Kasumi-1 (cell line): ENCODE measurements around the gene LEO1.

Experiments
- DNase-seq, 2 experiments: peaks; one replicate each; lab custom pipeline; 2025; lab: John Stamatoyannopoulos, UW

Gene LEO1

GRCh38 chr15:51971375-51972133 is at the start of gene LEO1:
TSS of gene LEO1 (minus strand) at chr15:51971778. CDS start at chr15:51971745, 33 bp downstream.
- DNase-seq = peak; percentile 97 to 98

GRCh38 chr15:52021128-52021671 is 49.6 kb upstream of the LEO1 start:
- peak; percentile 83 to 85 for DNase-seq

GRCh38 chr15:52020221-52021085 is 48.9 kb upstream of the LEO1 start:
- DNase-seq = peak in 1 of 2 experiments; percentile 43

DNA sequence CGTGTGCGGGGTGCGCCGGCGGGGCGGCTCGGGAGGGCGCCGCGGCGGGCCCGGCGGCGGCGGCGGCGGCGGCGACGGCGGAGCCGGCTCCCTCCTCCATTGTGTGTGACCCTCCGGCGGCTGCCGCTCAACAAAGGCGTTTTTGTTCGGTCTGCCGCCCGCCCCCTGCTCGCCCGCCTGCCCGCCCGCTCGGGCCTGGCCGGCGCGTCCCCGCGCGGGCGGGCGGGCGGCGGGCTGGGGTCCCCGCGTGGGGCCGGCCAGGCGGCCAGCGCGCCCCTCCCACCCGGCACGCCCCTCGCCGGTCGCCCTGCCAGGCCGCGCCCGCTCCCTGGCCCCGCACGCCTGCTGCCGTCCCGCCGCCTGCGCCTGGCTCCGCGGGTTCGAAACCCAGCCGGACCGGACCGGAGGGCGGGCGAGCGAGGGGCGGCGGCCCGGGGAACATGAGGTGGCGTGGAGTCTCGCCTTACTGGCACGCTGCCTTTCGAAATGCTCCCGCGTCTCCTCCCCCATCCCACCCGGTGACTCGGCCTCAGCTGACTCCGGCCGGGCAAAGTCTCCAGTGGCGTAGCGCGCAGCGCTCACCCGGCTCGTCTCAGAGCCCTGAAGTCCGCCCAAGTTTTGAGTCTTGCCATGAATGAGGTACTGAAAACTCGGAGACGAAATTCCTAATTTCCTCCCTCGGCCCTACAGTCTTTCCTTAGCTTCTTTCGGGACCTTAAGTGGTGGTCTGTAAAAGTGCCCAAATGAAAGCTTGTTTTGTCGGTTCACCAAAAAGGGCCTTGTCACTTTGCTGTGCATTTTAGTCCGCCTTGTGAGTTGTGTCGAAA is 48.0 kb upstream of the LEO1 start:
- peak; percentile 49 for DNase-seq

DNA sequence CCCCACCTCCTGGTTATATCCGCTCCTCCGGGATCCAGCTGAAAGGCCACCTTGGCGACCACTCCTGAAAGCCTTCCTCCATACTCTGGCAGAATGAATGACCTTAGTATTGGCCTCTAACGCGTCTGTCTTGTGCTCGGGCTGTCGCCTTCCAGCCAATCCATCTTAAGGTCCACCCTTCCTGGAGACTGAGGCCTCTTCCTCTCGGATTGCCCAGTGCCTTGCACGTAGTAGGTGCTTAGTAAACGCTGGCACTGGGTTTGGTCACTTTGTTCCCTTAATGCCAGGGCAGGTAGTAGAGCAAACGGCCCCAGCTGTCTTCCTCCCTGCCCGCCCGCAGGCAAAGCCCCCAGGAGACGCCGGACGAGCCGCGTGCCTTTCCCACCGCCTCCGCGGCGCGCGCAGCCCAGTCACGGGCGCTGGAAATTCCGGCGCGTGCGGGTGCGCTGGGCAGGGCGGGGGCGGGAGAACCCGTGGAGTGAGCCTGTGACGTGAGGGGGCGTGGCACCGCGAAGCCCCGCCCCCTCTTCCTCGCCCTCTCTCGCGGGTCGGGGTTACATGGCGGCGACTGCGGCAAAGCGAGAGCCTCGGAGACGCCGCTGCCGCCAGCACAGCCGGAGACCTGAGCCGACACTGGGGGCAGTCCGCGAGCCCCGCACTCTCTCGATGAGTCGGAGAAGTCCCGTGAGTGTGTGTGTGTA is 47.3 kb upstream of the LEO1 start, which contains the start of gene MAPK6:
Gene MAPK6, plus strand, starts transcription at position 527 of the 701 bp plus-strand sequence. CDS start 27,242 bp downstream, outside the sequence.
- peak; percentile 83 to 86 for DNase-seq

DNA sequence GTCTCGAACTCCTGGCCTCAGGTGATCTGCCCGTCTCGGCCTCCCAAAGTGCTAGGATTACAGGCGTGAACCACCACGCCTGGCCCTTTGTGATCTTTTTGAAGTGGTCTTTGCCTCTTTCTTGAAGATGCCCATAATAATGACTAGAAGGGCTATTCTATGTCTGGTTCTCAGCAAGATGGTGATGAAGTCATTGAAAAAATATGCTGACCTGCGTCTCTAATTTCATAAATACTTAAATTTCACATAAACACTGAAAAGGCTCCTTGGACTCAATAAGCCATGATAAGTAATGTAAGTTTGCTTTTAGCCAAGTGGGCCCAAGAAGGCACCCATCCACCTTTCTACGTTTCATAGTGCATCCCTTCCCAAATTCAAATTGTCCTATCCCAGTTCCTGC is 46.7 kb upstream of the LEO1 start:
- DNase-seq = no peak

GRCh38 chr15:52016316-52016715 is 44.7 kb upstream of the LEO1 start:
- no peak for DNase-seq

DNA sequence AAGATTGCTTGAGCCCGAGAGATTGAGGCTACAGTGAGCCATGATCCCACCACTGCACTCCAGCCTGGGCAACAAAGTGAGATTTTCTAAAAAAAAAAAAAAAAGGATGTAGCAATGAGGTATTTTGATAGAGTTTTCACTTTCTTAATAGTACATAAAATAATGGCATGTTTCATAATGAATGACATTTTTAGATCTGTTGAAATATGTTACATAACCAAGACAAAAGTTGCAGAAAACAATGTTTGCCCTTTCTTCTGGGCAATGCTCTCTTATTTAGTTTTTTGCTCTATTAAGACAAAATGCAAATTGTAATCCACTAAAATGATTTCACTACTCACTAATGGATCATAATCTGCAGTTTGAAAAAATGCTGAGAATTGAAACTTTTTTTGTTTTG is 43.0 kb upstream of the LEO1 start:
- no peak for DNase-seq

DNA sequence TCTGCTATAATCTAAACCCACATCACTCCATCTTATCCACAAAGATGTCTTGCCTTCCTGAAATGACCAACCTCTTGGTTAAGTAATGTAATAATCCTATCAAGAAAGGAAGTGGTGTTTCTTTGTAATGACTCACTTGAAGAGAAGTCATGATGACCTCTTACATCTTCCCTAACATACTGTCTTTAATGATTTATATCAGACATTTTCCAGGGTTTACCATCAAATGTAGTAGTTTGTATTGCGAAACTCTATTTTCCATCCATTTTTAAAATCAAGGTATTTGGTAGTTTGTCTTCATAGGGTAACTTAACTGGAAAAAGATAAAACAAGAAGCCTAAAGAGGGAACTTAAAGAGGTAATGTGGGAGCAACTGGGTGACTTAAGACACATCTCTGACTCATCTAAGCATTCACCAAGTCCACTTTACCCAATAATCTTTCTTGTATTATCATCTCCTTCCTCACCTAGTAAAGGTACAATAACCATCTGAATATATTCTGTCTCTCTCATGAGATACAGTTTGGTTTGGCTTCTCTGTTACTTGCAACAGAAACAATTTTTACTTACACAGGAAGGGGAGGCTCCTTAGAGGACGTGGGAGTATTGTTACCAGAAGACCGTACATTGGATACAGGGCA is 41.7 kb upstream of the LEO1 start:
- peak; percentile 40 to 47 for DNase-seq

- no peak for DNase-seq
These were observed 40.6 kb upstream of the LEO1 start for GRCh38 chr15:52012210-52012609.

DNA sequence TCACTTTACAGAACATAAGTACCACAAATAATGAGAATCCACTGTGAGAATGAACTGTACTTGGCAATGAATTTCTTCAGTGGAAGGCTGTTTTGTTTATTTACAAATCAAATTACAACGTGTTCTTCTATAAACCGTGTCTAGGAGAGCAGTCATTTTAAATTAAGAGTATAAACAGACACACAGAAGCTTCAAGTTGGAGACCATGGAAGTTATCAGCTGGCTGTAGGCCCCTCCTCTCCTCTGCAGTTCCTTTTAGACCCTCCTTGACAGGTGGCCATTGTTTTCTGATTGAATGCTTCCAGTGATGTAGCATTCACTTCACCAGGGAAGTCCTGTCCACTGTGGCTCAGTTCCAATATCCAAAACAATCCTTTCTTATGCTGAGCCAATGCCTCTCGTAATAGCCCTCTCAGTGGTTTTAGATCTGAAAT is 40.1 kb upstream of the LEO1 start:
- no peak for DNase-seq

DNA sequence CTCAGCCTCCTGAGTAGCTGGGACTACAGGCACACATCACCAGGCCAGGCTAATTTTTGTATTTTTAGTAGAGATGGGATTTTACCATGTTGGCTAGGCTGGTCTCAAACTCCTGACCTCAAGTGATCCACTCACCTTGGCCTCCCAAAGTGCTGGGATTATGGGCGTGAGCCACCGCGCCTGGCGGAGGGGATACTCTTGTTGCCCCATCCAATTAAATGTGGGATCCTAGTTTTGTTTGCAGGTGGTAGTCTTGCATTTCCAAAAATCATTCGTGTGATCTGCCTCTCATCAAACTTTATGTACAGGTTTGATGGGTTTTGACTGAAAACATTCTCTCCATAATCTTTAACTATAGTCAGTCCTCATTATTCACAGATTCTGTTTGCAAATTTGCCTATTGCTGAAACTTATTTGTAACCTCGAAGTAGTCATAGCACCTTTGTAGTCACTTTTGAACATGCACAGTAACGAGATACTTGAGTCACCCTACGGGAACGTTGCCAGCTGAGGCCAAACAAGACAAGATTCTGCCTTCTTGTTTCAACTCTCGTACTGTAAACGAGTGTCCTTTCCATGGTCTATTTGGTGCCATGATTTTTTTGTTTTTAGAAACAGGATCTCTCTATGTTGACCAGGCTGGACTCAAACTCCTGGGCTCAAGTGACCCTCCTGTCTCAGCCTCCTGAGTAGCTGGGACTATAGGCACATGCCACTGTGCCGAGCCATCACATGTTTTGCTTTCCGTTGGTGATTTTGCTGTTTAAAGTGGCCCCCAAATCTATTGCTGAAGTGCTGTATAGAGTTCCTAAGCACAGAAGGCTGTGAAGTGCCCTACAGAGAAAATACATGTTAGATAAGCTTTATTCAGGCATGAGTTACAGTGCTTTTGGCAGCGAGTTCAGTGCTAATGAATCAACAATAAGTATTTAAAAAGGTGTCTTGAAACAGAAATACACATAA is 39.3 kb upstream of the LEO1 start:
- DNase-seq = no peak

DNA sequence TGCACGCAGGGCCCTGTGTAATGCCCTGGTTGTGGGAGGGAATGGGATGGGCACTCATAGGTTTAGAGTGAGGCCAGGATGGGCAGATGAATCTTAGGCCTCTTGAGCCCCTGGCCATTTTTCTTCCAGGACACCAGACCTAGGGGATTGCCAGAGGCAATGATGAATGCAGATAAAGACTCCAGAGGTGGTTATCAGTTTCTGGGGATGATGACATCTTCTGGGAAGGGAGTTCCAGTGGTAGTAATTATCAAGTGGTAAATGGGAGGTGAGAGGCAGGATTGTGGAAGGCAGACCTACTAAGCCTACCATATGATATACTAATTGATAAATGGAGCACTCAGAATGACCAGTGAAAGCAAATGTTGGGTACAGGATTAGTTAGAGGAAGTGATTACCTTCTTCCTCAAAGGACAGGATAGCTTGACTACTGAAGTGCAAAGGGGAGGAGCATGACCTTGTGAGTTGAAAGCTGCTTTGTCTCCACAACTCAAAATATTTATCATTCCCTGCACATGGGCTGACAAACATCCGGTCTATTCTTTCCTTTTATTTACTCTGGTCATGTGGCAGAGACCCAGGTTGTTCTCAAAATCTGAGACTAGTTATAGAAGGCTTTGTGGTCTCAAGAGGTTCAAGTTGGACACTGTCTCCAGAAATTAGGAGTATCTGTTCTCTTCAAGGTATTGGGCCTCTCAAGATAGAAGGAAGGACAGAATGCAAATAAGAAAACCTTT is 37.3 kb upstream of the LEO1 start:
- no peak for DNase-seq

DNA sequence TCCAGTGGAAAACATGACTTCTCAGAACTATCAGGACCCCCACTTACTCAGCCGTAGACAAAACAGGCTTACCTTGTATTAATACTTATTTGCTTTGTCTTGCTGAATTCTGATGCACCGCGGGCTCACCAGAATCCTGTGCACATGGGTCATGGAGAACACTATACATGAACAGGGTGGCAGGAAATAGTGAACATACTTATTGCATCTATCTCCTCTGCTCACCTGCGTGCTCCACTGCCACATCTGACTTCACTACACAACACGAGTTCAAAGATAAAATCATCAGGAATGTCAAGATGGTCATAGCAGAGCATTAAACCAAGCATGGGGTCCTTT is 36.8 kb upstream of the LEO1 start:
- DNase-seq = no peak

DNA sequence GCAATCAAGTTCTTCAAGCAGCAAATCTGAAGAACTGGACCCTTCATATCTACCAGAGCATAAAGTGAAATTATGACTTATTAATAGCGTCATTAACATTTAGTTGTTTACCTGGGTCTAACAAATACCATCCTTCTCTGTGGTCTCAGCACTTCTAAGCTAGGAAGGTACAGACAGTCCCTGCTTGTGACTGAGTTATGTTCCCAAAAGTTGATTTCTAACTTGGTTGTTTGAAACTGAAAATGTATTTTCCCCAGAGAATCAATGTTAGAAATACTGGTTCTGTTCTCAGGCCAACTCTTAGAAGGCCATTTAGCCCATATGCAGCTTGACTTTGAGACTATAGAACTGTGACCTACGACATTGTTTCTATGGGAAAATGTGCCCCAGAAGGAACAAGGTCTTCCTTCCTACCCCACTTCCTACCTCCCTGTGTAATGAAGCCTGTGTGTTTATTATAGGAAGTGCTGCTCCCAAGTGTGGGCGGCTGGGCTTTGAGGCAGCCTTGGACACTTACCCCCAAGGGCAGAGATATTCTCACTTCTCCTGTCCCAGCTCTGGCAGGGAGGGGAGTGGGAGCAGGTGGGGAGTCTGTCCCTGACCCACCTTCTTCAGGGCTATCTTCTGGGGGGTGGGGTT is 35.2 kb upstream of the LEO1 start:
- no peak for DNase-seq

DNA sequence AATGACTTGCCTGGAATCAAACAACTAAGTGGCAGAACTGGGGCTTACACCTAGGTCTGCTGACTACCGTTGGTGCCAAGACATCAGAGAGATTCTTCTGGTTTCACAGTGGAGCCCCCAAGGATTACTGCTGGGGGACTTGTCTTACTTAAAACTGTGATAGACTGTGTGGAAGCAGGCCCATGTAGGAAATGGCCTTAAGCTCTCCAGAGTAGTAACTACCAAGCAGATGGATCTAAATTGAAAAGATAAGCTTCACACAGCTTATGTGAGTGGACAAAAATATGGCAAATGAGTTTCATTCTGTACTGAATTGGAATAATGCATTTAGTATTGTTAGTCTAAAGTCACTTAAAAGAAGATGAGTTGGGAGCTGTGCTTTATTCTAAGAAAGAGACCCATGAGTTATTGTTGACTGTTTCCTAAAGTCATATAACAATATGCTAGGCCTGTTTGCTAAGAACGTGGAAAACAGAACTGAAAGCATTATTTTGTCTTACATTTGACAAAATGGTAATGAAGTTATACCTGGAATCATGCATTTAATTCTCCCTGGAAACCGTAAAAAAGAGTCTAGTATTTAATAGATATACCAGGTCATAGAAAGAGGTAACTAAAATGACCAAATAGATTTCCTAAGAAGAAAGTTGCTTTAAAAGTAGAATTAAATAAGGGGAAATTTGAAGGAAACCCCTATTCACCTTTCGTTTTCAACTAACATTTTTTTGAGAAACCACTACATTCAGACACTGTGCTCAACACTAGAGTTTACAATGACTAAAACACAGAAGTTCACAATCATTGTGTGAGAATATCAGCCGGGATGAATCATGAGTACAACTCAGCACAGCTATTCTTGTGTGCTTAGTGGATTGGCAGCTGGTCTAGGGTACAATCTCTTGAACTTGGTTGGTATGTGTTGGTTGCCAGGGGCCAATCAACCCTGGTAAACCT is 34.4 kb upstream of the LEO1 start:
- no peak for DNase-seq

- DNase-seq = no peak
These were observed 33.2 kb upstream of the LEO1 start for GRCh38 chr15:52004806-52005205.
